Breast epithelium (tissue), 4 donors: Measurements from ENCODE around the gene GIPC1. TPM values are rescaled to one million over a fixed set of nuclear protein-coding genes. Genes with fewer than 3 reads are reported as not detected.

Experiments used
- DNase-seq, 2 donors: peaks; one replicate each; pipeline ENCODE4 v3.0.0-alpha.2; 2019; ENCODE audit warnings: low spot score in 2 of 2
- H3K27ac ChIP-seq, 2 donors: fragments of 200-600 bp; sonication (generic) in 1 of 2; one replicate each; pipeline ENCODE4 v1.5.1; 2016 to 2019; ENCODE audit warnings: mild to moderate bottlenecking in 1 of 2
- H3K27me3 ChIP-seq, 2 donors: fragments of 200-600 bp; sonication (generic) in 1 of 2; one replicate each; pipeline versions ENCODE4 v1.5.1 to v1.6.0; 2017 to 2019; ENCODE audit warnings: control low read depth in 1 of 2, mild to moderate bottlenecking in 1 of 2
- H3K36me3 ChIP-seq: fragments of 200-600 bp; one replicate; pipeline ENCODE4 v1.5.1; 2019
- H3K4me1 ChIP-seq, 2 donors: fragments of 200-600 bp; sonication (generic); one replicate each; pipeline ENCODE4 v1.5.1; 2016 to 2019; ENCODE audit warnings: control low read depth in 1 of 2
- H3K4me3 ChIP-seq, 3 donors: fragments of 200-600 bp; sonication (generic); 1 replicate in 2 of 3; 2 replicates in 1 of 3; pipeline ENCODE4 v1.5.1; 2016 to 2019; ENCODE audit warnings: mild to moderate bottlenecking in 3 of 3, moderate library complexity in 2 of 3
- H3K9me3 ChIP-seq, 2 donors: fragments of 200-600 bp; sonication (generic) in 1 of 2; one replicate each; pipeline ENCODE4 v1.5.1; 2016 to 2019; ENCODE audit warnings: control low read depth in 1 of 2
- CTCF ChIP-seq, 3 donors: fragments of 450-650 bp; IDR thresholded peaks; one replicate each; pipeline ENCODE4 v1.5.1; 2016 to 2017; ENCODE audit warnings: antibody characterized with exemption in 3 of 3, mild to moderate bottlenecking in 3 of 3, moderate library complexity in 3 of 3
- POLR2A ChIP-seq: fragments of 450-650 bp; IDR thresholded peaks from one replicate; pipeline ENCODE4 v1.6.1; 2016; ENCODE audit warnings: antibody characterized with exemption, mild to moderate bottlenecking, moderate library complexity
- POLR2AphosphoS5 ChIP-seq, 3 donors: sonication (generic); formaldehyde crosslinking; IDR thresholded peaks; one replicate each; pipeline ENCODE4 v1.6.1; 2017; ENCODE audit warnings: antibody characterized with exemption in 3 of 3
- intact Hi-C: fragments of 100-400 bp; cut with DNase I; formaldehyde crosslinking; loops from one replicate; pipeline ENCODE4 v1.15.1; 2023; ENCODE audit warnings: low total_unique reads
- total RNA-seq, 3 donors: library from RNA; depleted of rRNA; stranded (reverse); fragments of >200 nt; gene quantifications; one replicate each; pipeline ENCODE4 v1.1.0, GENCODE V29; 2016

The GIPC1 gene
- total RNA-seq, 3 donors from 2014 or later: 48.8 to 79.0 (median 72.0) TPM

GRCh38 chr19:14446336-14447036 is 49.4 kb downstream of the GIPC1 start:
- no peak for DNase-seq
- H3K4me3 ChIP-seq: no peak overlapping the region
- H3K27me3 ChIP-seq: no peaks in the 10 kb centered on the region
- TF ChIP-seq POLR2A (no peak), POLR2AphosphoS5 (IDR thresholded peaks at IDR 0.05) (no peak), CTCF (IDR thresholded peaks at IDR 0.05) (no peak)
- no peaks in the 10 kb centered on the region for H3K9me3 ChIP-seq
- H3K4me1 ChIP-seq: no peaks in the 10 kb centered on the region
- H3K27ac ChIP-seq: no peak overlapping the region
- intact Hi-C loops: no loop called here
- peaks cover 12% of the 10 kb centered on the region for H3K36me3 ChIP-seq

GRCh38 chr19:14443632-14444216 is 52.2 kb downstream of the GIPC1 start:
- H3K27me3 ChIP-seq: no peaks in the 10 kb centered on the region
- no peaks in the 10 kb centered on the region for H3K4me1 ChIP-seq
- DNase-seq: no peak
- H3K9me3 ChIP-seq: no peaks in the 10 kb centered on the region
- peaks cover 12% of the 10 kb centered on the region for H3K36me3 ChIP-seq
- no peak overlapping the region for H3K27ac ChIP-seq
- H3K4me3 ChIP-seq: no peak overlapping the region
- intact Hi-C loops: no loop called here
- TF ChIP-seq POLR2AphosphoS5 (IDR thresholded peaks at IDR 0.05) (no peak), POLR2A (no peak), CTCF (IDR thresholded peaks at IDR 0.05) (no peak)

GRCh38 chr19:14442891-14443631 is 52.9 kb downstream of the GIPC1 start:
- DNase-seq: no peak
- H3K27ac ChIP-seq: no peak overlapping the region
- no peaks in the 10 kb centered on the region for H3K27me3 ChIP-seq
- intact Hi-C loops: no loop called here
- no peaks in the 10 kb centered on the region for H3K9me3 ChIP-seq
- no peaks in the 10 kb centered on the region for H3K4me1 ChIP-seq
- TF ChIP-seq POLR2AphosphoS5 (IDR thresholded peaks at IDR 0.05) (no peak), CTCF (IDR thresholded peaks at IDR 0.05) (no peak), POLR2A (no peak)
- H3K4me3 ChIP-seq: no peak overlapping the region
- H3K36me3 ChIP-seq: peaks cover 12% of the 10 kb centered on the region

GRCh38 chr19:14441041-14441938 is 54.6 kb downstream of the GIPC1 start:
- Histone ChIP-seq H3K4me3 (no peak overlapping the region), H3K9me3 (no peaks in the 10 kb centered on the region), H3K4me1 (no peaks in the 10 kb centered on the region), H3K27me3 (no peaks in the 10 kb centered on the region), H3K27ac (no peak overlapping the region), H3K36me3 (peaks cover 12% of the 10 kb centered on the region)
- DNase-seq: no peak
- intact Hi-C loops: no loop called here
- TF ChIP-seq POLR2A (no peak), POLR2AphosphoS5 (IDR thresholded peaks at IDR 0.05) (no peak), CTCF (IDR thresholded peaks at IDR 0.05) (no peak)
